Measurements from ENCODE around the gene LPP. TPM values are rescaled to one million over a fixed set of nuclear protein-coding genes. Genes with fewer than 3 reads are reported as not detected.

The LPP gene
- total RNA-seq, 1 experiment from 2014 or later, result 148 TPM

DNA sequence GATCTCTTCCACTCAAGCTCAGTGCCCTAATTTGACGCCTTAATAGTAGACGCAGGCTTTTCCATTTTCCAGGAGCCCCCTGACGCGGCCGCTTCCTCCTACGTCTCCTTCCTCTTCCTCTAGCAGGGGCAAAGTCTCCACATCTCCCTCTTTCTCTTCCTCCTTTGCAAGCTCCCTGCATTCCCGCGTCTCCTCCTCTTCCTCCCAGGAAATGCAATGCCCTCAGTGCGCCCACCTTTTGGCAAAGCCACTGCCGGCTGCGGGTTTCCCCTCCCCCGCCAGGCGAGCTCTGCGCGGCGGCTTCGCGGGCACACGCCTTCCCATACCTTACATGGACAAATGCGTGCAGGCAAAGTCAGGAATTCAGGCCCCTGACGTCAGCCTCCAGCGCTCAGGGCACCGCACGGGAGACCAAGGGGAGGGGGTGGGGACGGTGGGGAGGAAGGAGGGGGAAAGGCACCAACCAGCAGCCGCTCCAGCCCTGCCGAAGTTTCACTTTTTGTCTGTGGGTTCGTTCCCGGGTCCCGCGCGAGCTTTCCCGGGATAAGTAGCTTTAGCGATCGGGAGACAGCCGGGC lies 432 bp upstream of the LPP start:
- Histone ChIP-seq H3K9me2 (ENCODE audit: insufficient read depth) (no peaks in the 10 kb centered on the region), H3K4me1 (replicated peaks; ENCODE audit: insufficient read depth) (peaks cover 42% of the 10 kb centered on the region), H3K27me3 (ENCODE audit: insufficient read depth, low read depth) (no peaks in the 10 kb centered on the region), H3F3A (ENCODE audit: insufficient read depth, low read depth) (peaks cover 16% of the 10 kb centered on the region; the same call in 1 of the 2 replicates), H2AFZ (peak overlapping the region; percentile 75), H3K9me3 (ENCODE audit: insufficient read depth, low read depth) (0 out of 2 replicates have a peak, but pooled peaks cover 6% of the 10 kb centered on the region), H4K20me1 (ENCODE audit: insufficient read depth) (no peaks in the 10 kb centered on the region), H3K4me3 (peak overlapping the region; percentile 81), H3K36me3 (ENCODE audit: low read depth) (0 out of 2 replicates have a peak, but pooled peaks cover 3% of the 10 kb centered on the region), H3K27ac (peak overlapping the region; percentile 78), H3K4me2 (peak overlapping the region; percentile 82), H3K79me2 (ENCODE audit: low read depth) (peaks cover 60% of the 10 kb centered on the region)
- BruUV-seq (replicated peaks), result no TSS peak
- ChIA-PET POLR2A (ENCODE audit: unreplicated experiment) (interaction anchor here (0.5 to 1.4 kb wide), 10 partner anchors 8 to 618 kb away, joined by 3 to 10 read pairs (median 5); partner anchors contain the start of gene BCL6), CTCF (interaction anchor here (0.6 to 2.0 kb wide), 6 partner anchors 201 to 801 kb away, joined by 3 to 6 read pairs (median 3); partner anchors contain the start of gene BCL6)
- intact Hi-C loops (cut with micrococcal nuclease; ENCODE audit: unreplicated experiment), result loop anchor here (1.0 to 10.0 kb wide), 12 partner anchors 92 to 991 kb away; partner anchors contain the start of gene BCL6
- DNase-seq, result peak; percentile 86 to 88
- no peak for TF ChIP-seq EZH2 (IDR thresholded peaks at IDR 0.05; ENCODE audit: low read depth)
- TF ChIP-seq, protein P1, sequence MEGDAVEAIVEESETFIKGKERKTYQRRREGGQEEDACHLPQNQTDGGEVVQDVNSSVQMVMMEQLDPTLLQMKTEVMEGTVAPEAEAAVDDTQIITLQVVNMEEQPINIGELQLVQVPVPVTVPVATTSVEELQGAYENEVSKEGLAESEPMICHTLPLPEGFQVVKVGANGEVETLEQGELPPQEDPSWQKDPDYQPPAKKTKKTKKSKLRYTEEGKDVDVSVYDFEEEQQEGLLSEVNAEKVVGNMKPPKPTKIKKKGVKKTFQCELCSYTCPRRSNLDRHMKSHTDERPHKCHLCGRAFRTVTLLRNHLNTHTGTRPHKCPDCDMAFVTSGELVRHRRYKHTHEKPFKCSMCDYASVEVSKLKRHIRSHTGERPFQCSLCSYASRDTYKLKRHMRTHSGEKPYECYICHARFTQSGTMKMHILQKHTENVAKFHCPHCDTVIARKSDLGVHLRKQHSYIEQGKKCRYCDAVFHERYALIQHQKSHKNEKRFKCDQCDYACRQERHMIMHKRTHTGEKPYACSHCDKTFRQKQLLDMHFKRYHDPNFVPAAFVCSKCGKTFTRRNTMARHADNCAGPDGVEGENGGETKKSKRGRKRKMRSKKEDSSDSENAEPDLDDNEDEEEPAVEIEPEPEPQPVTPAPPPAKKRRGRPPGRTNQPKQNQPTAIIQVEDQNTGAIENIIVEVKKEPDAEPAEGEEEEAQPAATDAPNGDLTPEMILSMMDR (conservative IDR thresholded peaks at IDR 0.05), result no peak

DNA sequence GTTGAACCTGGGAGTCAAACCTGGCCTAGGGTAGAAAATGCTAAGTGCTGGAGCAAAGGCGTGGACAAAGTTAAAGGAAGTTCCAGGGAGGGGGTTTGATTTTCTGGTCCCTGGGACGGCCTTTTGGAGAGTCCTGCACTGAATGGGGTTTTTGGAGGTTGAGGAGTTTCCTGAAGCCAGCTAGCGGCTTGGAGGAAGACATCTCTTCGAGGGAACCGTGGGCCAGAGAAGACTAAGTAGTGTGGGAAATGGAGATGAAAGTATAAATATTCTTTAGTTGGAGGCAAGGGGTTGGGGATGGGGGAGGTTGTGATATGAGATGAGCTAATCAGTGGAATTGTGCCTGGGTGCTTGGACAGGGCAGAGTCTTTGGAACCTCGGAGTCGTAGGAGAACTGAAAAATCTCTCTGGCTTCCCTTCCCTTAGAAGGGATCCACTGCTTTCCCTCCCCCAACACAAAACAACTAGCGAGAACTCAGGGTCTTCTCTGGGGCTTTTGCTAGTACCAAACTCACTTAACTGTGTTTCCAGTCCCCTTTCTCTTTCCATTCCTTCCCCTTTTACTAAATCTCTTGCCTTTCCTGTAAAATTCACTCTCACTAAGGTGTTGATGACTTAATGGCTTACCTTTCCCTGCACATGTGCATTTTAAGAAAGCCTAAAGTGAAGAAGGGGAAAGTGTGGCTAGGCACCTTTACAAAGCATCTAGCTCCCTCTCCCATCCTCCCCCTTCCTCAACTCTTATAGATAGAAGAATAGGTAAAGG lies 1.0 kb downstream of the LPP start:
- H3K9me2 ChIP-seq (ENCODE audit: insufficient read depth), result no peaks in the 10 kb centered on the region
- intact Hi-C loops (cut with micrococcal nuclease; ENCODE audit: unreplicated experiment), result loop anchor here (5.0 to 10.0 kb wide), 4 partner anchors 192 to 990 kb away; no protein-coding TSS in a partner anchor
- peak overlapping the region; percentile 78 for H3K27ac ChIP-seq
- no peaks in the 10 kb centered on the region for H4K20me1 ChIP-seq (ENCODE audit: insufficient read depth)
- H3K9me3 ChIP-seq (ENCODE audit: insufficient read depth, low read depth), result no peaks in the 10 kb centered on the region
- H2AFZ ChIP-seq, result peak overlapping the region; percentile 75
- peaks cover 55% of the 10 kb centered on the region for H3K4me1 ChIP-seq (replicated peaks; ENCODE audit: insufficient read depth)
- DNase-seq, result no peak
- H3K27me3 ChIP-seq (ENCODE audit: insufficient read depth, low read depth), result no peaks in the 10 kb centered on the region
- BruUV-seq (replicated peaks), result no TSS peak
- ChIA-PET CTCF (interaction anchor here (0.6 to 0.7 kb wide), 3 partner anchors 9 to 122 kb away, joined by 3 to 8 read pairs (median 5); no protein-coding TSS in a partner anchor), POLR2A (ENCODE audit: unreplicated experiment) (interaction anchor here (0.6 kb wide), 2 partner anchors 112 to 124 kb away, joined by 3 read pairs; no protein-coding TSS in a partner anchor)
- peaks cover 75% of the 10 kb centered on the region for H3K79me2 ChIP-seq (ENCODE audit: low read depth)
- H3K36me3 ChIP-seq (ENCODE audit: low read depth), result 0 out of 2 replicates have a peak, but pooled peaks cover 3% of the 10 kb centered on the region
- peak overlapping the region; percentile 81 for H3K4me3 ChIP-seq
- H3F3A ChIP-seq (ENCODE audit: insufficient read depth, low read depth), result peaks cover 16% of the 10 kb centered on the region; the same call in 1 of the 2 replicates
- H3K4me2 ChIP-seq, result peak overlapping the region; percentile 82
- TF ChIP-seq, protein P1 (conservative IDR thresholded peaks at IDR 0.05), result no peak
- no peak for TF ChIP-seq EZH2 (IDR thresholded peaks at IDR 0.05; ENCODE audit: low read depth)

DNA sequence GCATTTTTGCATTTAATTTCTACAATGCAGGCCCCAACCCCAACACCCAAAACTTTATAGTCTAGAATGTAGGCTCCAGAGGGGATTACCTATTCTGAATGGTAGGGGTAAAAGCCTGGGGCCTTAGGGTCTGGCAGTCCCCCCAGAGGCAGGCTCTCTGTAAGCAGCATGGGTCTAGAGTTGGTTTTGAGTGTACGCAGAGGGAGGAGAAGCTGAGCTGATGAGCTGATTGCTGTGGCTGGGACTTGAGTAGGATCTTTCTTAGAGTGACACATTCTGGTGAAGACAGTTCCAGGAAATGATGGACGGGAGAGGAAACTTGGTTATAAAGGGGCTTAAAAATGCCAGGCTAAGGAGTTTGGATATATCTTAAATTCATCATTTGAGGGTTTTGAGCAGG lies 2.1 kb downstream of the LPP start:
- POLR2A ChIA-PET (ENCODE audit: unreplicated experiment), result interaction anchor here (0.7 kb wide), 1 partner anchor 201 kb away, joined by 6 read pairs; no protein-coding TSS in a partner anchor

More for the DNA sequence above, 2.1 kb downstream of the LPP start:
- Histone ChIP-seq H3K4me2 (peak overlapping the region; percentile 82), H3K9me2 (ENCODE audit: insufficient read depth) (no peaks in the 10 kb centered on the region), H3K27me3 (ENCODE audit: insufficient read depth, low read depth) (no peaks in the 10 kb centered on the region), H3K4me1 (replicated peaks; ENCODE audit: insufficient read depth) (peaks cover 55% of the 10 kb centered on the region), H3K4me3 (no peak overlapping the region), H4K20me1 (ENCODE audit: insufficient read depth) (no peaks in the 10 kb centered on the region), H3K36me3 (ENCODE audit: low read depth) (0 out of 2 replicates have a peak, but pooled peaks cover 10% of the 10 kb centered on the region), H3K79me2 (ENCODE audit: low read depth) (peaks cover 85% of the 10 kb centered on the region), H2AFZ (no peak overlapping the region), H3K27ac (no peak overlapping the region), H3F3A (ENCODE audit: insufficient read depth, low read depth) (peaks cover 16% of the 10 kb centered on the region; the same call in 1 of the 2 replicates), H3K9me3 (ENCODE audit: insufficient read depth, low read depth) (no peaks in the 10 kb centered on the region)
- intact Hi-C loops (cut with micrococcal nuclease; ENCODE audit: unreplicated experiment), result loop anchor here (10.0 kb wide), 1 partner anchor 989 kb away; no protein-coding TSS in a partner anchor
- CTCF ChIA-PET, result no interaction called here
- TF ChIP-seq EZH2 (IDR thresholded peaks at IDR 0.05; ENCODE audit: low read depth), result no peak
- TF ChIP-seq, protein P1 (conservative IDR thresholded peaks at IDR 0.05), result no peak
- peak in 1 of 2 experiments; percentile 29 for DNase-seq
- no TSS peak for BruUV-seq (replicated peaks)

Data from PC-9 (cell line).